GM13976 (cell line): Measurements from ENCODE around the gene LRRC8E.
"Not testable (repeated sequence)": the region's sequence is repeated elsewhere in the genome, so short reads cannot be mapped to it uniquely, and the experiment has no call there.

Experiments
- DNase-seq: peaks from one replicate; pipeline ENCODE4 v3.0.0; 2012; ENCODE audit warnings: low spot score
- CTCF ChIP-seq: IDR thresholded peaks from 2 replicates; pipeline ENCODE4 v1.5.1; 2012; ENCODE audit warnings: borderline replicate concordance, mild to moderate bottlenecking; ENCODE audit not compliant: insufficient read depth; ENCODE audit errors: extremely low read depth, missing control alignments, control extremely low read depth
- in situ Hi-C: fragments of 300-500 bp; cut with MboI; formaldehyde crosslinking; loops from one replicate; pipeline ENCODE4 v1.12.0; 2022; ENCODE audit warnings: low sequenced_read_pairs, mixed read lengths, inconsistent platforms; ENCODE audit not compliant: unreplicated experiment

LRRC8E gene

DNA sequence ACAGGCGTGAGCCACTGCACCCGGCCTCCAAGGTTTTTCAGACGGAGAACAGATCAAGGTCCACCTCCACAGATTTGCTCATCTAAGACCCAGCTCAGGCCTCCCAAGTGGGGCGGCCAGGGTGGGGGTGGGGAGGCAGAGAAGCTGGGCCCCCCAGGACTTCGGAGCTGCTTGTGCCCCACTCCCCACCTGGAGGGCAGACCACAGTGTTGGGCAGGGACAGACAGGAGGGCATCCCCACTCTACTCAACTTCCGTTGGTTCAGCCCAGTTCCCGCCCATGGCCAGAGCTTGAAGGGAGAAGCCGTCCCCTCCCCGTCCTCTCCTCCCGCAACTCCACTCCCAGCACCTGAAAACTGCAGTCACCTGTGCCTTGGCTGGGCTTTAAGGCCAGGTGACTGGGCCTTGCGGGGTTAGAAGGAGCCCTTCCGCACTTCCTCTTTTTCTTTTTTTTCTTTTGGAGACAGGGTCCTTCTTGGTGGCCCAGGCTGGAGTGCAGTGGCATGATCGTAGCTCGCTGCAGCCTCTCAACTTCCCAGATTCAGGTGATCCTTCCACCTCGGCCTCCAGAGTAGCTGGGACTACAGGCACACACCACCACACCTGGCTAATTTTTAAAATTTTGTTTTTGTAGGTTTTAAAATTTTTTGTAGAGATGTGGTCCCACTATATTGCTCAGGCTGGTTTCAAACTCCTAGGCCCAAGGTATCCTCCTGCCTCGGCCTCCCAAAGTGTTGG is 734 bp upstream of the LRRC8E start:
- in situ Hi-C loops, result no loop called here
- no peak for DNase-seq
- no peak for TF ChIP-seq CTCF

DNA sequence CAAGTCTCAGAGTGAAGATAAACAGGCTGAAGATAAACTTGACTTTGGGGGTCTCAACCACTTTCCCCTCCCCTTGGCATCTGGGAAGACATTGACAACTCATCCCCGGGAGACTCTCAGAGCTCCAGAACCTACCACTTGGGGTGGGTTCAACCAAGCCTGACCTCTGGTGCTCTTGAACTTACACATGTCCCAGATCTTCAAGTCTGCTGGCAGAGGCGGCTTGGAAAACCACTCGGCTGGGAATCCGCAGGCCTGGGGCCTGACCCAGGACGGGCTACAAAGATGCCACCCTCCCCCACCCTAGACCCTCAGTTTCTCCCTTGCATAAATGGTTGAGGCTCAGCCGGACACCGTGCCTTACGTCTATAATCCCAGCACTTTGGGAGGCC is 512 bp downstream of the LRRC8E start:
- TF ChIP-seq CTCF, result no peak
- DNase-seq, result no peak
- in situ Hi-C loops, result no loop called here

- in situ Hi-C loops, DNase-seq: not testable (repeated sequence)
These were observed 5.2 kb downstream of the LRRC8E start for GRCh38 chr19:7893362-7894101.

GRCh38 chr19:7894612-7895309 is 6.5 kb downstream of the LRRC8E start:
- no peak for DNase-seq
- no peak for TF ChIP-seq CTCF
- in situ Hi-C loops, result no loop called here

GRCh38 chr19:7895565-7895964 is 7.3 kb downstream of the LRRC8E start:
- DNase-seq, result no peak
- in situ Hi-C loops, result no loop called here

DNA sequence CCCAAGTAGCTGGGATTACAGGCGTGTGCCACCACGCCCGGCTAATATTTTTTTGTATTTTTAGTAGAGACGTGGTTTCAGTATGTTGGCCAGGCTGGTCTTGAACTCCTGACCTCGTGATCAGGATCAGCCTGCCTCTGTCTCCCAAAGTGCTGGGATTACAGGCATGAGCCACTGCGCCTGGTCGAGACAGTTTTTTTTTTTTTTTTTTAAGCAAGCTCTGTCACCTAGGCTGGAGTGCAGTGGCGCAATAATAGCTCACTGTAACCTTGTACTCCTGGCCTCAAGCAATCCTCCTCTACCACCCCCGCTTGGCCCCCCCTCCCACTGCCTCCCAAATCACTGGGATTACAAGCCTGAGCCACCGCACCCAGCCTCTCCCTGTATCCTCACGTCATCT is 9.0 kb downstream of the LRRC8E start:
- TF ChIP-seq CTCF, result no peak
- in situ Hi-C loops, result no loop called here
- DNase-seq, result no peak

More at GRCh38 chr19:7895565-7895964, 7.3 kb downstream of the LRRC8E start:
- no peak for TF ChIP-seq CTCF

DNA sequence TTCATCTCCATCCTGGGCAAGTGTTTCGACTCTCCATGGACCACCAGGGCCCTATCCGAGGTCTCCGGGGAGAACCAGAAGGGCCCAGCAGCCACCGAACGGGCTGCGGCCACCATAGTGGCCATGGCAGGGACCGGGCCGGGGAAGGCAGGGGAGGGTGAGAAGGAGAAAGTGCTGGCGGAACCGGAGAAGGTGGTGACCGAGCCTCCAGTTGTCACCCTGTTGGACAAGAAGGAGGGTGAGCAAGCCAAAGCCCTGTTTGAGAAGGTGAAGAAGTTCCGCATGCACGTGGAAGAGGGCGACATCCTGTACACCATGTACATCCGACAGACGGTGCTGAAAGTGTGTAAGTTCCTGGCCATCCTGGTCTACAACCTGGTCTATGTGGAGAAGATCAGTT is 10.7 kb downstream of the LRRC8E start:
- in situ Hi-C loops, result no loop called here
- no peak for DNase-seq
- no peak for TF ChIP-seq CTCF
